GM12878 (cell line): ENCODE measurements around the gene WWOX. TPM values are rescaled to one million over a fixed set of nuclear protein-coding genes. Genes with fewer than 3 reads are reported as not detected.

Source experiments
- CBFB ChIP-seq: IDR thresholded peaks from 2 replicates; pipeline ENCODE4 v1.6.1; 2016; ENCODE audit warnings: antibody characterized with exemption, low read depth
- CHD4 ChIP-seq: fragments of 200-600 bp; sonication (generic); IDR thresholded peaks from 2 replicates; pipeline ENCODE4 v1.6.1; 2016; ENCODE audit warnings: mild to moderate bottlenecking
- EP300 ChIP-seq, 2 experiments: fragments of 150-350 bp in 1 of 2; IDR thresholded peaks; 2 replicates each; pipeline ENCODE4 v1.6.1; 2011 to 2012; ENCODE audit warnings: low read depth in 2 of 2, low read length in 2 of 2, borderline replicate concordance in 1 of 2, improper control_type of control experiment in 1 of 2, inconsistent platforms in 1 of 2; ENCODE audit not compliant: control insufficient read depth in 1 of 2
- ETV6 ChIP-seq, 2 experiments: fragments of 450-650 bp in 1 of 2; IDR thresholded peaks in 1 of 2; conservative IDR thresholded peaks in 1 of 2; 2 replicates each; pipeline ENCODE4 v1.6.1; 2014; ENCODE audit warnings: antibody characterized with exemption in 1 of 2, borderline replicate concordance in 1 of 2, low read depth in 1 of 2, mild to moderate bottlenecking in 1 of 2, moderate library complexity in 1 of 2
- GATAD2B ChIP-seq: fragments of 450-650 bp; conservative IDR thresholded peaks from 2 replicates; pipeline ENCODE4 v1.6.1; 2017; ENCODE audit warnings: low read depth, mild to moderate bottlenecking, moderate library complexity
- LARP7 ChIP-seq: fragments of 450-650 bp; IDR thresholded peaks from 2 replicates; pipeline ENCODE4 v1.6.1; 2017; ENCODE audit warnings: mild to moderate bottlenecking
- MTA3 ChIP-seq: IDR thresholded peaks from 2 replicates; pipeline ENCODE4 v1.6.1; 2012; ENCODE audit warnings: low read length, inconsistent platforms, borderline replicate concordance
- MYB ChIP-seq: fragments of 150-350 bp; IDR thresholded peaks from 2 replicates; pipeline ENCODE4 v1.6.1; 2014; ENCODE audit warnings: mild to moderate bottlenecking, low read depth, low read length, borderline replicate concordance
- MYC ChIP-seq: IDR thresholded peaks from 2 replicates; pipeline ENCODE4 v1.6.1; 2011; ENCODE audit warnings: mild to moderate bottlenecking, low read length, moderate library complexity, inconsistent platforms; ENCODE audit not compliant: insufficient read depth, insufficient replicate concordance, insufficient read length, severe bottlenecking
- NFYA ChIP-seq: IDR thresholded peaks from 2 replicates; pipeline ENCODE4 v1.6.1; 2011; ENCODE audit warnings: low read depth, mild to moderate bottlenecking, low read length, improper control_type of control experiment, borderline replicate concordance
- NR2C2 ChIP-seq: IDR thresholded peaks from 2 replicates; pipeline ENCODE4 v1.6.1; 2011; ENCODE audit warnings: borderline replicate concordance, low read depth; ENCODE audit not compliant: control insufficient read depth, insufficient read length
- RAD51 ChIP-seq: fragments of 450-650 bp; IDR thresholded peaks from 2 replicates; pipeline ENCODE4 v1.6.1; 2016; ENCODE audit warnings: moderate library complexity, mild to moderate bottlenecking, inconsistent platforms
- TCF12 ChIP-seq: IDR thresholded peaks from 2 replicates; pipeline ENCODE4 v1.6.1; 2011; ENCODE audit warnings: low read depth, mild to moderate bottlenecking, low read length
- ZSCAN29 ChIP-seq: fragments of 450-650 bp; IDR thresholded peaks from 2 replicates; pipeline ENCODE4 v1.6.1; 2017; ENCODE audit warnings: mild to moderate bottlenecking, moderate library complexity
- polyA plus RNA-seq, 11 experiments: library from polyadenylated mRNA; depleted of rRNA in 4 of 11; unstranded in 6 of 11; stranded (reverse) in 5 of 11; fragments of >200 nt; fragmentation: Nextera tagmentation in 4 of 11; fragmentation: Illumina TruSeq in 1 of 11; extraction: Ambion mirVana in 4 of 11; extraction: Trizol in 1 of 11; gene quantifications; 1 replicate in 1 of 11; 2 replicates in 10 of 11; pipeline versions ENCODE4 v1.2.1 to v1.2.3, GENCODE V29; 2011 to 2016; ENCODE audit warnings: inconsistent platforms in 2 of 11, missing spikeins in 2 of 11, low read depth in 1 of 11
- total RNA-seq, 4 experiments: library from RNA; depleted of rRNA in 3 of 4; stranded (reverse); fragments of >200 nt in 3 of 4; fragmentation: Illumina TruSeq in 1 of 4; extraction: Trizol in 1 of 4; gene quantifications; 2 replicates each; pipeline versions ENCODE4 v1.2.1 to v1.2.3, GENCODE V29; 2013 to 2021
- TF ChIP-seq, protein P1 (sequence below): fragments of 450-650 bp; IDR thresholded peaks from 2 replicates; pipeline ENCODE4 v1.6.1; 2017; ENCODE audit warnings: mild to moderate bottlenecking
- TF ChIP-seq, protein P2 (sequence below): fragments of 450-650 bp; IDR thresholded peaks from 2 replicates; pipeline ENCODE4 v1.6.1; 2016; ENCODE audit warnings: mild to moderate bottlenecking, moderate library complexity, borderline replicate concordance
- TF ChIP-seq, protein P3 (sequence below): IDR thresholded peaks from 2 replicates; pipeline ENCODE4 v1.6.1; 2012; ENCODE audit warnings: low read depth, low read length, improper control_type of control experiment

The WWOX gene
- total and polyA plus RNA-seq, 10 of the 15 experiments (the other 5 are each of a cell fraction or from before 2014, with no cell fraction given), result 2.8 to 24.4 (median 17.8) TPM

DNA sequence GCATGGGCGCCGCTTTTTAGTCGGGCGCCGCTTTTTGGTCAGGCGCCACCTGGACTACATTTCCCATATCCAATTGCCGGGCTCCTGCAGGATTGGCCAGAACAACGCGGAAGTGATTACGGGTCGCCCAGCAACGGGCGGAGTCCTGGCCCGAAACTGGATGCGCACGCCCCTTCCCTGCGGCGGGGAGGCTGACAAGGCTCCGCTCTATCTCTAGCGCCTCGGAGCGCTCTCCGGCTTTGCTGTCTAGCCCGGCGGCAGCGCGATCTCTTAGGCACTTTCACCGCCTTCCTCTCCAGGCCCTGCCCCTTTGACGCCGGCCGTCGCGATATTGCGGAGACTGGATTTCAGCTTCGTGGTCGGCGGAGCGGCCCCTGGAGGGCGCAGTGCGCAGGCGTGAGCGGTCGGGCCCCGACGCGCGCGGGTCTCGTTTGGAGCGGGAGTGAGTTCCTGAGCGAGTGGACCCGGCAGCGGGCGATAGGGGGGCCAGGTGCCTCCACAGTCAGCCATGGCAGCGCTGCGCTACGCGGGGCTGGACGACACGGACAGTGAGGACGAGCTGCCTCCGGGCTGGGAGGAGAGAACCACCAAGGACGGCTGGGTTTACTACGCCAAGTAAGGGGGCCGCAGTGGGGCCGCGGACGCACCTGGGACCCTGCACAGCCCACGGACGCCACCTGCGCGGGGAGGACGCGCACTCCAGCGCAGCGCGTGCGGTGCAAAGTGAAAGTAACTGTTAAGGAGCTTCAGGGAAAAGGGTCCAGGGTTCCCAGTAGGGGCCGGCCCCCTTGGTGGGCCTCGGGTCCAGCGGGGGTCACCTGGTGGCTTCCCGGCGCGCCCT is at the start of gene WWOX (continued):
- TF ChIP-seq LARP7, result peak; percentile 91
- no peak for TF ChIP-seq NR2C2
- no peak for TF ChIP-seq CHD4
- no peak for TF ChIP-seq TCF12
- no peak for TF ChIP-seq MYB
- TF ChIP-seq, protein P1, sequence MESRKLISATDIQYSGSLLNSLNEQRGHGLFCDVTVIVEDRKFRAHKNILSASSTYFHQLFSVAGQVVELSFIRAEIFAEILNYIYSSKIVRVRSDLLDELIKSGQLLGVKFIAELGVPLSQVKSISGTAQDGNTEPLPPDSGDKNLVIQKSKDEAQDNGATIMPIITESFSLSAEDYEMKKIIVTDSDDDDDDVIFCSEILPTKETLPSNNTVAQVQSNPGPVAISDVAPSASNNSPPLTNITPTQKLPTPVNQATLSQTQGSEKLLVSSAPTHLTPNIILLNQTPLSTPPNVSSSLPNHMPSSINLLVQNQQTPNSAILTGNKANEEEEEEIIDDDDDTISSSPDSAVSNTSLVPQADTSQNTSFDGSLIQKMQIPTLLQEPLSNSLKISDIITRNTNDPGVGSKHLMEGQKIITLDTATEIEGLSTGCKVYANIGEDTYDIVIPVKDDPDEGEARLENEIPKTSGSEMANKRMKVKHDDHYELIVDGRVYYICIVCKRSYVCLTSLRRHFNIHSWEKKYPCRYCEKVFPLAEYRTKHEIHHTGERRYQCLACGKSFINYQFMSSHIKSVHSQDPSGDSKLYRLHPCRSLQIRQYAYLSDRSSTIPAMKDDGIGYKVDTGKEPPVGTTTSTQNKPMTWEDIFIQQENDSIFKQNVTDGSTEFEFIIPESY, result no peak
- TF ChIP-seq, protein P2, sequence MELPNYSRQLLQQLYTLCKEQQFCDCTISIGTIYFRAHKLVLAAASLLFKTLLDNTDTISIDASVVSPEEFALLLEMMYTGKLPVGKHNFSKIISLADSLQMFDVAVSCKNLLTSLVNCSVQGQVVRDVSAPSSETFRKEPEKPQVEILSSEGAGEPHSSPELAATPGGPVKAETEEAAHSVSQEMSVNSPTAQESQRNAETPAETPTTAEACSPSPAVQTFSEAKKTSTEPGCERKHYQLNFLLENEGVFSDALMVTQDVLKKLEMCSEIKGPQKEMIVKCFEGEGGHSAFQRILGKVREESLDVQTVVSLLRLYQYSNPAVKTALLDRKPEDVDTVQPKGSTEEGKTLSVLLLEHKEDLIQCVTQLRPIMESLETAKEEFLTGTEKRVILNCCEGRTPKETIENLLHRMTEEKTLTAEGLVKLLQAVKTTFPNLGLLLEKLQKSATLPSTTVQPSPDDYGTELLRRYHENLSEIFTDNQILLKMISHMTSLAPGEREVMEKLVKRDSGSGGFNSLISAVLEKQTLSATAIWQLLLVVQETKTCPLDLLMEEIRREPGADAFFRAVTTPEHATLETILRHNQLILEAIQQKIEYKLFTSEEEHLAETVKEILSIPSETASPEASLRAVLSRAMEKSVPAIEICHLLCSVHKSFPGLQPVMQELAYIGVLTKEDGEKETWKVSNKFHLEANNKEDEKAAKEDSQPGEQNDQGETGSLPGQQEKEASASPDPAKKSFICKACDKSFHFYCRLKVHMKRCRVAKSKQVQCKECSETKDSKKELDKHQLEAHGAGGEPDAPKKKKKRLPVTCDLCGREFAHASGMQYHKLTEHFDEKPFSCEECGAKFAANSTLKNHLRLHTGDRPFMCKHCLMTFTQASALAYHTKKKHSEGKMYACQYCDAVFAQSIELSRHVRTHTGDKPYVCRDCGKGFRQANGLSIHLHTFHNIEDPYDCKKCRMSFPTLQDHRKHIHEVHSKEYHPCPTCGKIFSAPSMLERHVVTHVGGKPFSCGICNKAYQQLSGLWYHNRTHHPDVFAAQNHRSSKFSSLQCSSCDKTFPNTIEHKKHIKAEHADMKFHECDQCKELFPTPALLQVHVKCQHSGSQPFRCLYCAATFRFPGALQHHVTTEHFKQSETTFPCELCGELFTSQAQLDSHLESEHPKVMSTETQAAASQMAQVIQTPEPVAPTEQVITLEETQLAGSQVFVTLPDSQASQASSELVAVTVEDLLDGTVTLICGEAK, result peak; percentile 73
- TF ChIP-seq MTA3, result no peak
- TF ChIP-seq RAD51, result no peak
- TF ChIP-seq, protein P3, sequence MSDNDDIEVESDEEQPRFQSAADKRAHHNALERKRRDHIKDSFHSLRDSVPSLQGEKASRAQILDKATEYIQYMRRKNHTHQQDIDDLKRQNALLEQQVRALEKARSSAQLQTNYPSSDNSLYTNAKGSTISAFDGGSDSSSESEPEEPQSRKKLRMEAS, result no peak; the same call in 1 of the 2 replicates
- TF ChIP-seq ETV6 (conservative IDR thresholded peaks at IDR 0.05 in 1 of 2, IDR thresholded peaks at IDR 0.05 in 1 of 2; ENCODE audit: borderline replicate concordance in 1 of 2, low read depth in 1 of 2), result peak; percentile 63 to 76; a peak in 2 of 4 replicates
- TF ChIP-seq CBFB, result peak; percentile 92
- no peak for TF ChIP-seq EP300 (IDR thresholded peaks at IDR 0.05; ENCODE audit: borderline replicate concordance in 1 of 2, control insufficient read depth in 1 of 2, low read depth in 2 of 2, low read length in 2 of 2)
- TF ChIP-seq GATAD2B, result peak; percentile 92
- TF ChIP-seq MYC, result no peak
- peak; percentile 96 for TF ChIP-seq ZSCAN29
- no peak for TF ChIP-seq NFYA
